Astrocyte of the cerebellum (primary cell): Measurements from ENCODE around the gene PMEPA1.

Experiments
- DNase-seq: peaks from one replicate; pipeline ENCODE4 v3.0.0-alpha.2; 2011; ENCODE audit warnings: low read depth
- H3K4me3 ChIP-seq: 2 replicates; pipeline ENCODE4 v1.5.1; 2011; ENCODE audit warnings: mild to moderate bottlenecking, low read depth, low read length, moderate library complexity
- in situ Hi-C: cut with HindIII; loops from 2 replicates; pipeline ENCODE4 v1.10.0; 2017; ENCODE audit warnings: low sequenced_read_pairs
- TF ChIP-seq, protein P1 (sequence below): IDR thresholded peaks from 2 replicates; pipeline ENCODE4 v1.5.1; 2012; ENCODE audit warnings: low read length, low read depth, moderate library complexity, mild to moderate bottlenecking; ENCODE audit errors: missing control alignments

PMEPA1 gene

DNA sequence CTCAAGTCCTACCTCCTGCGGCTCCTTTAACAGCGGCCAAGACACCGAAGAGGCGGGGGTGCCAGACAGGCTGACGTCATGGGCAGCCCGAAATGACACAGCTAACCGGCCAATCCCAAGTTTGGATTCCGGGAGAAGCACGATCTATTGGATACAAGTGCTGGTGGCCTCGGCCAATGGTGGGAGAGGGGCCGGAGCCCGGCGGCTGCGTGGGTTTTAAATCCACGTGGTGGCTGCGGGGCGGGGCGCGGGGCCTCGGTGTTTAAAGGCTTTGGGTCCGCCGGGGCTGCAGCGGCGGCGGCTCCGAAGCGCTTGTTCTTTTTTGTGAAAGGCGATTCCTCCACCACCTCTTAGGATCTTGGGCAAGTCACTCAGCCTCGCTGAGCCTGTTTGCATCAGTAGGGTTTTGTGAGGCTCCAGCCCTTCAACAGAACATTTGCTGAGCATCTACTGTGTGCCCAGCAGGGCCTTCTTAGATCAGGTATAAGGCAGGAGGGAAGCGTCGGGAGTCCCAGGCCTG lies 8.7 kb upstream of the PMEPA1 start:
- peak overlapping the region; percentile 31 for H3K4me3 ChIP-seq
- in situ Hi-C loops = no loop called here

DNA sequence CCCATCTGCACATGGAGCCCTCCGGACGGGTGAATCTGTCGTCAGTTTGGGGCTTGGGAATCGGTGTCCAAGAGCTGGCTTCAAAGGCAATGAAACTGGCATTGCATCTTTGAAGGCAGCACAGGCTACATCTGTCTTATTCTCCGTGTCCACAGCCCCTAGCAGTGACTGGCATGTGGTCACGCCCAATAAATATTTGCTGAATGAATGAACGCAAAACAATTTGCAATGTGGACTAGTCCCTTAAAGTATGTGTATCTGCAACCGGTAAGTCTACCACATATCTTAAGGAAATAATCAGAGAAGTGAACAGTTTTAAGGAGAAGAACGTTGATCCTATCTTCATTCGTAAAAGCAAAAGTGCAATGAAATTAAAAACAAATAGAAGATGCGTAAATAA lies 8.0 kb upstream of the PMEPA1 start:
- no peak for DNase-seq
- H3K4me3 ChIP-seq = no peak overlapping the region
- in situ Hi-C loops = no loop called here
- TF ChIP-seq, protein P1, sequence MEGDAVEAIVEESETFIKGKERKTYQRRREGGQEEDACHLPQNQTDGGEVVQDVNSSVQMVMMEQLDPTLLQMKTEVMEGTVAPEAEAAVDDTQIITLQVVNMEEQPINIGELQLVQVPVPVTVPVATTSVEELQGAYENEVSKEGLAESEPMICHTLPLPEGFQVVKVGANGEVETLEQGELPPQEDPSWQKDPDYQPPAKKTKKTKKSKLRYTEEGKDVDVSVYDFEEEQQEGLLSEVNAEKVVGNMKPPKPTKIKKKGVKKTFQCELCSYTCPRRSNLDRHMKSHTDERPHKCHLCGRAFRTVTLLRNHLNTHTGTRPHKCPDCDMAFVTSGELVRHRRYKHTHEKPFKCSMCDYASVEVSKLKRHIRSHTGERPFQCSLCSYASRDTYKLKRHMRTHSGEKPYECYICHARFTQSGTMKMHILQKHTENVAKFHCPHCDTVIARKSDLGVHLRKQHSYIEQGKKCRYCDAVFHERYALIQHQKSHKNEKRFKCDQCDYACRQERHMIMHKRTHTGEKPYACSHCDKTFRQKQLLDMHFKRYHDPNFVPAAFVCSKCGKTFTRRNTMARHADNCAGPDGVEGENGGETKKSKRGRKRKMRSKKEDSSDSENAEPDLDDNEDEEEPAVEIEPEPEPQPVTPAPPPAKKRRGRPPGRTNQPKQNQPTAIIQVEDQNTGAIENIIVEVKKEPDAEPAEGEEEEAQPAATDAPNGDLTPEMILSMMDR = no peak

More for the DNA sequence above, 8.7 kb upstream of the PMEPA1 start:
- DNase-seq = peak; percentile 94
- TF ChIP-seq, protein P1 = no peak

DNA sequence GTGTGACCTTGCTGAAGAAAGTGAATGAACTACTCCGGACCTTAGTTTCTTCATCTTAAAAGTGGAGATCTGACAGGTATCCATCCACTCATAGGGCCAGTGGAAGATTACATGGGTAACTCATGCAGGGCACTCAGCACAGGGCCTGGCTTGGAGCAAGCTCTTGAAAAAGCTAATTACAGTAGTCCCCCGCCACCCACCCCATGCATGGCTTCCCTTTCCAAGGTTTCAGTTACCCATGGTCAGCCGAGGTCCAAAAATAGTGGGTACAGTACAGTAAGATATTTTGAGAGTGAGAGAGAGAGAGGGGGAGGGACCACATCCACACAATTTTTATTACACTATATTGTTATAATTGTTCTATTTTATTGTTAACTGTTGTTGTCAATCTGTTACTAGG lies 7.1 kb upstream of the PMEPA1 start:
- in situ Hi-C loops = no loop called here
- no peak overlapping the region for H3K4me3 ChIP-seq
- DNase-seq = no peak
- TF ChIP-seq, protein P1 = no peak

DNA sequence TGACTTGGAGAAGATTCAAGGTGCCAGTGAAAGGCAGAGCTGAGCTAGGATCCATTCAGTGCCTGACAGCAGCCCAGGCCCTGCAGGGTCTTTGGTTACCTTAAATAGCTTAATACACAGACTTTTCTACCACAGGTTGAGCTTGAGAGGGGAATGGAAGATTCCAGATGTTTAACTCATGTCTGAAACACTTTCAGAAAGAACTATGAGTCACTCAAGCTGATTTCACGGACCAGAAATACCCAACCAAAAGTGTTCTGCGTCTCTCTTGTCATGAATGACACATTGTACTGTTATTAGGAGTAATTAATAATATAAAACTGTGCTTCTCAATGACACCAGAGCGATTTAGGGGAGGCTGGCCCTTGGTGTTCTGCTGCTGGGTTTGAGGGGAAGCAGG lies 6.4 kb upstream of the PMEPA1 start:
- DNase-seq = peak; percentile 48
- in situ Hi-C loops = no loop called here
- TF ChIP-seq, protein P1 = no peak
- no peak overlapping the region for H3K4me3 ChIP-seq

DNA sequence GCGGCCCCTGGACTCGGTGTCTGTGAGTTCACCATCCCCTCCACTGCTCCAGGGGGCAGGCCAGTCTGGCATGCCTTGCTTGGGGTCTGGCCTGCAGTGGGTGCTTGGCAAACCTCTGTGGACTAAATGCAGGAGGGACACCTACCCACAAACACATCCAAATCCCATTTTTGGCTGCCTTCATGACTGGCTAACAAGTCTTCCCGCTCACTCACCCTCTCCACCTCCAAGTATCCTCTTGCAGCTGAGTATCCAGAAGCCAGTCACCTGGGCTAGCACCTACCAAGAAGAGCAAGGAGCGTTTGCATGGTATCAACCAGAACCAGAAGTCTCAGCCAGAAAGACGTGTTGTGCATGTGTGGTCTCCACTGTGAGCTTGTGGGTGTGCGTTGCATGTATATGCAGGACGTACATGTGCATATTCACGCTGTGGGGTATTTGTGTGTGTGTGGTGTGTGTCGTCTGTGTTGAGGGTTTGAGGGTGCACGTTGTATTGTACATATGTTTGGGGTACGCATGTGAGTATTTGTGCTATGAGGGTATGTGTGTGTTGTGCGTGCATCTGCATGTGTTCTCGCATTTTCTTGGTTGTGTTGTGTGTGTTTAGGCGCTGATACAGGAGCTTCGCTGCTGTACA lies 5.6 kb upstream of the PMEPA1 start:
- in situ Hi-C loops = no loop called here
- H3K4me3 ChIP-seq = no peak overlapping the region
- TF ChIP-seq, protein P1 = no peak
- no peak for DNase-seq

DNA sequence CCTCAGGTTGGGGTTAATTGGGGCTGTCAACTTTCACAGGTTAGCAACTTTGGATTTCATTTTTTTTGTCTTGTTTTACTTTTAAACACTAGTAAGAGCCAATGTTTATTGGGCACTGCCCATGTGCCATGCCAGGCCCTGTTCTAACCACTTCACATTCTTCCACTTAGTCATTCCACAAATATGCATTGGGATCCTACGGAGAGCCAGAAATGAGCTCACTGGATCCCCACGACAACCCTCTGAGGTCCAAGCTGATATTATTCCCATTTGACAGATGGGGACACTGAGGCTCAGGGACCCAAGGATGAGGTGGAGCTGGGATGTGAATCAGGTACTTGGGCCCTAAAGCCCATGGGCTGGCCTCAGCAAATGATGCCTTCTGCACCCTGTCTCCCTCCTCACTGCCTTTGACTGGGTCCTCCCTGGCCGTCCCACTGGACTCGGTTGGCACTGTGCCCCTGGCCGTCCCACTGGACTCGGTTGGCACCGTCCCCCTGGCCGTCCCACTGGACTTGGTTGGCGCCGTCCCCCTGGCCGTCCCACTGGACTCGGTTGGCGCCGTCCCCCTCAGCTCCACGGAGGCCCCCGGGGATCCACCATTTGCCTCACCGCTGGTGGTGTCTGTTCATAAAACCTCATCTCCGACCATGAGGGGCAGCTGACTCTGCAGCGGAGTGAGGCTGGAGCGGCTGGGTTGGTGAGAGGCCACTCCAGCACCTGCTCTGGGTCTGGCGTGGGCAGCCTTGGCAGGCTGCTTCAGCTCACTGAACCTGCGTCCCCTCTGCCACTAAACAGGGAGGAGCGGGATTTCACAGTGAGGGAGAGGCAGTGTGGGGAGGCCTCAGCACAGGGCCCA lies 4.8 kb upstream of the PMEPA1 start:
- TF ChIP-seq, protein P1 = no peak
- in situ Hi-C loops = no loop called here
- H3K4me3 ChIP-seq = no peak overlapping the region
- peak; percentile 22 for DNase-seq
